ENCODE results near the gene MYBBP1A. TPM values are rescaled to one million over a fixed set of nuclear protein-coding genes. Genes with fewer than 3 reads are reported as not detected.
"Not testable (repeated sequence)": the region's sequence is repeated elsewhere in the genome, so short reads cannot be mapped to it uniquely, and the experiment has no call there.

Gene MYBBP1A
- total RNA-seq, 1 experiment from 2014 or later = 28.1 TPM

- no peak for DNase-seq (ENCODE audit: low read depth)
These were observed 33.9 kb upstream of the MYBBP1A start for GRCh38 chr17:4588898-4589625.

- no peak for DNase-seq (ENCODE audit: low read depth)
These were observed 33.2 kb upstream of the MYBBP1A start for GRCh38 chr17:4588391-4588790.

GRCh38 chr17:4587803-4588202 is 32.6 kb upstream of the MYBBP1A start:
- DNase-seq (ENCODE audit: low read depth) = no peak

- DNase-seq (ENCODE audit: low read depth) = no peak
These were observed 32.0 kb upstream of the MYBBP1A start for GRCh38 chr17:4587195-4587594.

GRCh38 chr17:4586043-4586442 is 30.9 kb upstream of the MYBBP1A start:
- no peak for DNase-seq (ENCODE audit: low read depth)

GRCh38 chr17:4585638-4585994 is 30.4 kb upstream of the MYBBP1A start:
- no peak for DNase-seq (ENCODE audit: low read depth)

GRCh38 chr17:4584917-4585637 is 29.9 kb upstream of the MYBBP1A start:
- DNase-seq (ENCODE audit: low read depth) = no peak

GRCh38 chr17:4584101-4584916 is 29.1 kb upstream of the MYBBP1A start, which contains the start of gene SMTNL2:
Gene SMTNL2, plus strand, starts transcription at chr17:4584529. Its CDS starts 77 bp downstream, at chr17:4584606.
- no peak for DNase-seq (ENCODE audit: low read depth)

GRCh38 chr17:4583782-4584100 is 28.6 kb upstream of the MYBBP1A start:
- no peak for DNase-seq (ENCODE audit: low read depth)

GRCh38 chr17:4583206-4583605 is 28.0 kb upstream of the MYBBP1A start:
- no peak for DNase-seq (ENCODE audit: low read depth)

- DNase-seq (ENCODE audit: low read depth) = no peak
These were observed 27.5 kb upstream of the MYBBP1A start for GRCh38 chr17:4582691-4583090.

- DNase-seq (ENCODE audit: low read depth) = no peak
These were observed 26.9 kb upstream of the MYBBP1A start for GRCh38 chr17:4582101-4582501.

- no peak for DNase-seq (ENCODE audit: low read depth)
These were observed 25.1 kb upstream of the MYBBP1A start for GRCh38 chr17:4580291-4580690.

GRCh38 chr17:4579678-4580077 is 24.5 kb upstream of the MYBBP1A start:
- no peak for DNase-seq (ENCODE audit: low read depth)

GRCh38 chr17:4578349-4578748 is 23.2 kb upstream of the MYBBP1A start:
- not testable (repeated sequence) for DNase-seq (ENCODE audit: low read depth)

- no peak for DNase-seq (ENCODE audit: low read depth)
These were observed 22.3 kb upstream of the MYBBP1A start for GRCh38 chr17:4577386-4577993.

GRCh38 chr17:4576729-4577322 is 21.6 kb upstream of the MYBBP1A start:
- no peak for DNase-seq (ENCODE audit: low read depth)

GRCh38 chr17:4576161-4576558 is 21.0 kb upstream of the MYBBP1A start:
- DNase-seq (ENCODE audit: low read depth) = no peak

GRCh38 chr17:4574448-4575045 is 19.4 kb upstream of the MYBBP1A start:
- no peak for DNase-seq (ENCODE audit: low read depth)

- DNase-seq (ENCODE audit: low read depth) = peak; percentile 41
These were observed 18.5 kb upstream of the MYBBP1A start for GRCh38 chr17:4573669-4574068.

- DNase-seq (ENCODE audit: low read depth) = no peak
These were observed 17.9 kb upstream of the MYBBP1A start for GRCh38 chr17:4573115-4573514.

Data from RPMI7951 (cell line).